ENCODE results near the gene STOML1.

STOML1 gene

GRCh38 chr15:73930371-73930770 is 61.7 kb downstream of the STOML1 start:
- DNase-seq (ENCODE audit: low read depth) = no peak

GRCh38 chr15:73928971-73929627 is 63.0 kb downstream of the STOML1 start:
- DNase-seq (ENCODE audit: low read depth) = no peak
